K562 (cell line): ENCODE measurements around the gene SMIM3. TPM values are rescaled to one million over a fixed set of nuclear protein-coding genes. Genes with fewer than 3 reads are reported as not detected.

Experiments
- CBX5 ChIP-seq: IDR thresholded peaks from 2 replicates; pipeline ENCODE4 v1.6.1; 2014; ENCODE audit warnings: low read depth, borderline replicate concordance
- CTBP1 ChIP-seq: fragments of 450-650 bp; IDR thresholded peaks from 2 replicates; pipeline ENCODE4 v1.6.1; 2016; ENCODE audit warnings: borderline replicate concordance
- ETS2 ChIP-seq: IDR thresholded peaks from 2 replicates; pipeline ENCODE4 v1.6.1; 2016; ENCODE audit warnings: borderline replicate concordance, missing genetic modification characterization, mild to moderate bottlenecking, moderate library complexity, missing compliant biosample characterization; ENCODE audit not compliant: poor library complexity, severe bottlenecking
- ETV6 ChIP-seq, 3 experiments: fragments of 150-350 bp in 1 of 3; sonication (generic) in 1 of 3; formaldehyde crosslinking in 1 of 3; IDR thresholded peaks; 2 replicates each; pipeline versions ENCODE4 v1.6.1 to v1.8.0; 2014 to 2022; ENCODE audit warnings: borderline replicate concordance in 2 of 3, low read depth in 2 of 3, antibody characterized with exemption in 1 of 3, low read length in 1 of 3, mild to moderate bottlenecking in 1 of 3, missing genetic modification reagents in 1 of 3
- FOXP1 ChIP-seq: sonication (generic); formaldehyde crosslinking; IDR thresholded peaks from 2 replicates; pipeline ENCODE4 v1.8.0; 2022; ENCODE audit warnings: mild to moderate bottlenecking, missing genetic modification reagents
- HCFC1 ChIP-seq: IDR thresholded peaks from 2 replicates; pipeline ENCODE4 v1.6.1; 2012; ENCODE audit warnings: low read depth, low read length, improper control_type of control experiment
- HDGF ChIP-seq: fragments of 450-650 bp; IDR thresholded peaks from 2 replicates; pipeline ENCODE4 v1.6.1; 2016
- KLF6 ChIP-seq: fragments of 250-450 bp; sonication (Bioruptor Pico); IDR thresholded peaks from 2 replicates; pipeline ENCODE4 v1.4.0; 2020; ENCODE audit warnings: mild to moderate bottlenecking, moderate library complexity, borderline replicate concordance
- MIER1 ChIP-seq: fragments of 450-650 bp; IDR thresholded peaks from 2 replicates; pipeline ENCODE4 v1.6.1; 2016; ENCODE audit warnings: antibody characterized with exemption, mild to moderate bottlenecking, low read depth
- NR1H2 ChIP-seq: sonication (generic); formaldehyde crosslinking; IDR thresholded peaks from 2 replicates; pipeline ENCODE4 v1.4.0; 2020; ENCODE audit warnings: mild to moderate bottlenecking, missing genetic modification reagents
- SMAD1 ChIP-seq: fragments of 150-350 bp; IDR thresholded peaks from 2 replicates; pipeline ENCODE4 v1.6.1; 2014; ENCODE audit warnings: low read length, low read depth; ENCODE audit not compliant: partially characterized antibody
- SRSF9 ChIP-seq: fragments of 200-400 bp; formaldehyde crosslinking; IDR thresholded peaks from 2 replicates; pipeline ENCODE4 v1.6.1; 2017; ENCODE audit warnings: low read depth, low read length, borderline replicate concordance
- TAF1 ChIP-seq: IDR thresholded peaks from 2 replicates; pipeline ENCODE4 v1.6.1; 2011; ENCODE audit warnings: mild to moderate bottlenecking, low read length, moderate library complexity; ENCODE audit not compliant: insufficient read depth, control insufficient read depth, severe bottlenecking; ENCODE audit errors: extremely low read depth
- TAF15 ChIP-seq: fragments of 200-400 bp; formaldehyde crosslinking; IDR thresholded peaks from 2 replicates; pipeline ENCODE4 v1.6.1; 2017; ENCODE audit warnings: mild to moderate bottlenecking, low read depth, low read length, moderate library complexity
- TCF3 ChIP-seq: sonication (generic); formaldehyde crosslinking; IDR thresholded peaks from 2 replicates; pipeline ENCODE4 v1.4.0; 2020; ENCODE audit warnings: mild to moderate bottlenecking, missing genetic modification reagents
- ZKSCAN1 ChIP-seq: fragments of 150-350 bp; IDR thresholded peaks from 2 replicates; pipeline ENCODE4 v1.6.1; 2016; ENCODE audit warnings: low read depth, low read length
- ZNF551 ChIP-seq: fragments of 250-450 bp; sonication (Bioruptor Pico); IDR thresholded peaks from 2 replicates; pipeline ENCODE4 v1.5.0; 2021; ENCODE audit warnings: mild to moderate bottlenecking, moderate library complexity
- ZNF717 ChIP-seq: fragments of 250-450 bp; sonication (Bioruptor Pico); IDR thresholded peaks from 2 replicates; pipeline ENCODE4 v1.5.0; 2021
- polyA plus RNA-seq, 8 experiments: library from polyadenylated mRNA; depleted of rRNA in 4 of 8; stranded (reverse) in 5 of 8; unstranded in 3 of 8; fragments of >200 nt; fragmentation: Nextera tagmentation in 2 of 8; fragmentation: Illumina TruSeq in 1 of 8; extraction: Ambion mirVana in 2 of 8; extraction: Trizol in 1 of 8; gene quantifications; 2 replicates each; pipeline versions ENCODE4 v1.2.1 to v1.2.3, GENCODE V29; 2011 to 2014; ENCODE audit warnings: inconsistent platforms in 1 of 8, missing spikeins in 1 of 8
- total RNA-seq, 7 experiments: library from RNA; depleted of rRNA in 6 of 7; stranded (reverse); fragments of >200 nt in 6 of 7; fragmentation: Illumina TruSeq in 2 of 7; extraction: Trizol in 2 of 7; gene quantifications; 2 replicates each; pipeline versions ENCODE4 v1.2.1 to v1.2.3, GENCODE V29; 2011 to 2021; ENCODE audit warnings: low replicate concordance in 1 of 7
- TF ChIP-seq, protein P1 (sequence below), 2 experiments: IDR thresholded peaks; 2 replicates each; pipeline ENCODE4 v1.6.1; 2012; ENCODE audit warnings: improper control_type of control experiment in 2 of 2, low read depth in 2 of 2, low read length in 2 of 2, borderline replicate concordance in 1 of 2
- TF ChIP-seq, protein P2 (sequence below), 2 experiments: IDR thresholded peaks; 2 replicates each; pipeline ENCODE4 v1.6.1; 2011; ENCODE audit warnings: borderline replicate concordance in 1 of 2, control low read depth in 1 of 2, low read depth in 1 of 2, low read length in 1 of 2, mild to moderate bottlenecking in 1 of 2, mixed read lengths in 1 of 2, moderate library complexity in 1 of 2; ENCODE audit not compliant: insufficient read depth in 1 of 2, insufficient read length in 1 of 2, poor library complexity in 1 of 2, severe bottlenecking in 1 of 2; ENCODE audit errors: extremely low read depth in 1 of 2
- TF ChIP-seq, protein P3 (sequence below): fragments of 250-450 bp; sonication (Bioruptor Pico); IDR thresholded peaks from 2 replicates; pipeline ENCODE4 v1.8.0; 2021; ENCODE audit warnings: moderate library complexity, mild to moderate bottlenecking, inconsistent platforms
- TF ChIP-seq, protein P4 (sequence below): sonication (generic); formaldehyde crosslinking; IDR thresholded peaks from 2 replicates; pipeline ENCODE4 v1.8.0; 2022; ENCODE audit warnings: mild to moderate bottlenecking, missing genetic modification reagents

SMIM3 gene
- total and polyA plus RNA-seq, 9 of the 15 experiments (the other 6 are each of a cell fraction or from before 2014, with no cell fraction given) = 4.1 to 27.7 (median 13.6) TPM

DNA sequence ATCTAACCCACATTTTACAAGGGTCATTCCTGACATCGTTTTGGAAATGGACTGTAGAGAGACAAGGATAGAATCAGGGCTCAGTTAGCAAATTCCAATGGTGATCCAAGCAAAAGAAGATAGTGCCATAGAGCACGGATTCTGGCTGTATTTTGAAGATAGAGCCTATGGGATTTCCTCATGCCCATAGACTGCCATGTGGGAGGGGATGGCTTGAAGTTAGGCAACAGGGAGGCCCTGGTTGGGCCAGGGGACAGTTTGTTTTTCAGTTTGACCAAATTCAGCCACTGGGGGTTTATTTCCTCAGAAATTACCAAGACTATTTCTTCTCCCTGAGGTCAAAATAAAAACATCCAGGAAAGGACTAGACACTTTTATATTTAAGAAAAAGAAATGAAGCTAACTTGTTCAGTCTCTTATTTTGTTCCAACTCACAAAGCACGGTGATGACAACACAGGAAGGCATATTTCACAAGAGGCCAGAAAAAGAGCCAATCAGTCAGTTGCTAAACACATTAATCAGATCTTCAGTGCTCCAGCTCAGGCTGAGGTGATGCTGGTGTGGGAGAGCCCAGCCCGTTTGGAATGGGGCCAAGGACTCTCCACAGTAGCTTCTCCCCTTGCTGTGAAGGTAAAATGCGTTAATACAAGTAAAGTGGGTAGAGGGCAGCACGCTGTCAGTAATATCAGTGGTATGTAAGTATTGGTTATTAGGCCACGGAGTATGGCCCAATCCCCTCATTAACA lies 15.4 kb upstream of the SMIM3 start (continued):
- TF ChIP-seq CTBP1 (peak; percentile 93), ZNF551 (CRISPR knock-in tag) (no peak), ETV6 (IDR thresholded peaks at IDR 0.05; ENCODE audit: borderline replicate concordance in 1 of 2, low read depth in 2 of 2, low read length in 1 of 2) (no peak), ETV6 (CRISPR knock-in tag; IDR thresholded peaks at IDR 0.05; ENCODE audit: borderline replicate concordance) (no peak), CBX5 (0 out of 2 replicates have a peak, but pooled peaks have one; percentile 51), TAF15 (no peak), NR1H2 (CRISPR knock-in tag) (no peak), KLF6 (CRISPR knock-in tag) (no peak), TAF1 (peak; percentile 48), ZNF717 (CRISPR knock-in tag) (no peak), ZKSCAN1 (no peak), MIER1 (no peak), TCF3 (peak; percentile 50; the same call in 1 of the 2 replicates), FOXP1 (CRISPR knock-in tag) (no peak), SRSF9 (no peak), HCFC1 (no peak), SMAD1 (no peak), HDGF (no peak), ETS2 (tag) (no peak)
- TF ChIP-seq, protein P1, sequence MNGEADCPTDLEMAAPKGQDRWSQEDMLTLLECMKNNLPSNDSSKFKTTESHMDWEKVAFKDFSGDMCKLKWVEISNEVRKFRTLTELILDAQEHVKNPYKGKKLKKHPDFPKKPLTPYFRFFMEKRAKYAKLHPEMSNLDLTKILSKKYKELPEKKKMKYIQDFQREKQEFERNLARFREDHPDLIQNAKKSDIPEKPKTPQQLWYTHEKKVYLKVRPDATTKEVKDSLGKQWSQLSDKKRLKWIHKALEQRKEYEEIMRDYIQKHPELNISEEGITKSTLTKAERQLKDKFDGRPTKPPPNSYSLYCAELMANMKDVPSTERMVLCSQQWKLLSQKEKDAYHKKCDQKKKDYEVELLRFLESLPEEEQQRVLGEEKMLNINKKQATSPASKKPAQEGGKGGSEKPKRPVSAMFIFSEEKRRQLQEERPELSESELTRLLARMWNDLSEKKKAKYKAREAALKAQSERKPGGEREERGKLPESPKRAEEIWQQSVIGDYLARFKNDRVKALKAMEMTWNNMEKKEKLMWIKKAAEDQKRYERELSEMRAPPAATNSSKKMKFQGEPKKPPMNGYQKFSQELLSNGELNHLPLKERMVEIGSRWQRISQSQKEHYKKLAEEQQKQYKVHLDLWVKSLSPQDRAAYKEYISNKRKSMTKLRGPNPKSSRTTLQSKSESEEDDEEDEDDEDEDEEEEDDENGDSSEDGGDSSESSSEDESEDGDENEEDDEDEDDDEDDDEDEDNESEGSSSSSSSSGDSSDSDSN (IDR thresholded peaks at IDR 0.05; ENCODE audit: borderline replicate concordance in 1 of 2, low read depth in 2 of 2, low read length in 2 of 2) = no peak
- TF ChIP-seq, protein P2, sequence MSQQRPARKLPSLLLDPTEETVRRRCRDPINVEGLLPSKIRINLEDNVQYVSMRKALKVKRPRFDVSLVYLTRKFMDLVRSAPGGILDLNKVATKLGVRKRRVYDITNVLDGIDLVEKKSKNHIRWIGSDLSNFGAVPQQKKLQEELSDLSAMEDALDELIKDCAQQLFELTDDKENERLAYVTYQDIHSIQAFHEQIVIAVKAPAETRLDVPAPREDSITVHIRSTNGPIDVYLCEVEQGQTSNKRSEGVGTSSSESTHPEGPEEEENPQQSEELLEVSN (IDR thresholded peaks at IDR 0.05; ENCODE audit: borderline replicate concordance in 1 of 2, extremely low read depth in 1 of 2, insufficient read depth in 1 of 2, insufficient read length in 1 of 2, low read depth in 1 of 2, low read length in 1 of 2, poor library complexity in 1 of 2, severe bottlenecking in 1 of 2) = no peak
- TF ChIP-seq, protein P3, sequence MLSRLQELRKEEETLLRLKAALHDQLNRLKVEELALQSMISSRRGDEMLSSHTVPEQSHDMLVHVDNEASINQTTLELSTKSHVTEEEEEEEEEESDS (CRISPR knock-in tag) = no peak
- TF ChIP-seq, protein P4, sequence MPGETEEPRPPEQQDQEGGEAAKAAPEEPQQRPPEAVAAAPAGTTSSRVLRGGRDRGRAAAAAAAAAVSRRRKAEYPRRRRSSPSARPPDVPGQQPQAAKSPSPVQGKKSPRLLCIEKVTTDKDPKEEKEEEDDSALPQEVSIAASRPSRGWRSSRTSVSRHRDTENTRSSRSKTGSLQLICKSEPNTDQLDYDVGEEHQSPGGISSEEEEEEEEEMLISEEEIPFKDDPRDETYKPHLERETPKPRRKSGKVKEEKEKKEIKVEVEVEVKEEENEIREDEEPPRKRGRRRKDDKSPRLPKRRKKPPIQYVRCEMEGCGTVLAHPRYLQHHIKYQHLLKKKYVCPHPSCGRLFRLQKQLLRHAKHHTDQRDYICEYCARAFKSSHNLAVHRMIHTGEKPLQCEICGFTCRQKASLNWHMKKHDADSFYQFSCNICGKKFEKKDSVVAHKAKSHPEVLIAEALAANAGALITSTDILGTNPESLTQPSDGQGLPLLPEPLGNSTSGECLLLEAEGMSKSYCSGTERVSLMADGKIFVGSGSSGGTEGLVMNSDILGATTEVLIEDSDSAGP (CRISPR knock-in tag) = no peak
